ENCODE measurements around the gene SLC25A24. TPM values are rescaled to one million over a fixed set of nuclear protein-coding genes. Genes with fewer than 3 reads are reported as not detected.

The SLC25A24 gene
- total RNA-seq, 1 donor from 2014 or later, result 72.2 TPM

DNA sequence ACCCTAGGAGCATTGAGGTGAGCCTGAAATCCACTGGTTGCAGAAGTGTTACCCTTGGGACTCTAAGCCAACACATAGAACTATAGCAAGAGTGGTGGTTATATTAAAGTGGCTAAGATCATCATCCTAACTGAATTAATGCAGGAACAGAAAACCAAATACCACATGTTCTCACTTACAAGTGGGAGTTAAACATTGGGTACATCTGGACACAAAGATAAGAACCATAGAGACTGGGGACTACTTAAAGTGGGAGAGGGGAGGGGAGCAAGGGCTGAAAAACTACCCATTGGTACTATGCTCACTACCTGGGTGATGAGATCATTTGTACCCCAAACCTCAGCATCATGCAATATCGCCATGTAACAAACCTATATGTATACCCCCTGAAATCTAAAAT, 100.0 kb downstream of the SLC25A24 start:
- H3K4me3 Mint-ChIP-seq, result no peak overlapping the region
- no peak overlapping the region for H3K4me3 ChIP-seq
- no peaks in the 10 kb centered on the region for H3K9me3 ChIP-seq (ENCODE audit: low read depth)
- H3K36me3 Mint-ChIP-seq, result no peaks in the 10 kb centered on the region
- H3K9ac ChIP-seq, result no peak overlapping the region
- TF ChIP-seq, protein P1, sequence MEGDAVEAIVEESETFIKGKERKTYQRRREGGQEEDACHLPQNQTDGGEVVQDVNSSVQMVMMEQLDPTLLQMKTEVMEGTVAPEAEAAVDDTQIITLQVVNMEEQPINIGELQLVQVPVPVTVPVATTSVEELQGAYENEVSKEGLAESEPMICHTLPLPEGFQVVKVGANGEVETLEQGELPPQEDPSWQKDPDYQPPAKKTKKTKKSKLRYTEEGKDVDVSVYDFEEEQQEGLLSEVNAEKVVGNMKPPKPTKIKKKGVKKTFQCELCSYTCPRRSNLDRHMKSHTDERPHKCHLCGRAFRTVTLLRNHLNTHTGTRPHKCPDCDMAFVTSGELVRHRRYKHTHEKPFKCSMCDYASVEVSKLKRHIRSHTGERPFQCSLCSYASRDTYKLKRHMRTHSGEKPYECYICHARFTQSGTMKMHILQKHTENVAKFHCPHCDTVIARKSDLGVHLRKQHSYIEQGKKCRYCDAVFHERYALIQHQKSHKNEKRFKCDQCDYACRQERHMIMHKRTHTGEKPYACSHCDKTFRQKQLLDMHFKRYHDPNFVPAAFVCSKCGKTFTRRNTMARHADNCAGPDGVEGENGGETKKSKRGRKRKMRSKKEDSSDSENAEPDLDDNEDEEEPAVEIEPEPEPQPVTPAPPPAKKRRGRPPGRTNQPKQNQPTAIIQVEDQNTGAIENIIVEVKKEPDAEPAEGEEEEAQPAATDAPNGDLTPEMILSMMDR (IDR thresholded peaks at IDR 0.05), result no peak
- H3K27ac ChIP-seq, result no peak overlapping the region
- H3K36me3 ChIP-seq, result no peaks in the 10 kb centered on the region
- DNase-seq (ENCODE audit: low spot score), result no peak
- H3K4me1 Mint-ChIP-seq, result peaks cover 4% of the 10 kb centered on the region
- no peak overlapping the region for H3K27ac Mint-ChIP-seq
- H3F3A ChIP-seq (ENCODE audit: low read depth), result no peaks in the 10 kb centered on the region
- H4K20me1 ChIP-seq (ENCODE audit: low read depth), result no peaks in the 10 kb centered on the region
- no peaks in the 10 kb centered on the region for H3K4me1 ChIP-seq
- H2AFZ ChIP-seq (replicated peaks), result no peak overlapping the region
- H3K9me3 Mint-ChIP-seq, result no peaks in the 10 kb centered on the region
- no peaks in the 10 kb centered on the region for H3K27me3 ChIP-seq
- H3K27me3 Mint-ChIP-seq (ENCODE audit: insufficient read depth, low read depth), result no peaks in the 10 kb centered on the region
- H3K4me2 ChIP-seq, result no peak overlapping the region
- H3K79me2 ChIP-seq (ENCODE audit: low read depth), result no peaks in the 10 kb centered on the region

DNA sequence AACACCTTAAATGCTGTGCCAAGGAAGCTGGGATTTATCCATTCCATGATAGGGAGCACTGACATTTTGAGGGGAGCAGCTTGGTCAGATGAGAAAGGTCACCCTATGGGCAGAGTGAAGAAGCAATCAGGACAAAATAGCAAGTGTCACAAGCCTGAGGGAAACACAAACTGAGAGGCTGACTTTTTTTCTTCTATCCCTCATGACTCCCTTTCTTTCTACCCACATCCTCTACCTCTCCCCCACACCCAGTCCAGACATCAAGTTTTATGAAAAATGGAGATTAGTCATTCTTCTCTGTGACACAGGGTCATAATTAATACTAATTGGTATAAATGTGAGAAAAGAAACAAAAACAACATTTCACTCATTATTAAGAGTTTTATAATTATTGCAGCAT, 103.1 kb downstream of the SLC25A24 start:
- no peaks in the 10 kb centered on the region for H3K36me3 ChIP-seq
- no peaks in the 10 kb centered on the region for H3K79me2 ChIP-seq (ENCODE audit: low read depth)
- no peaks in the 10 kb centered on the region for H4K20me1 ChIP-seq (ENCODE audit: low read depth)
- H3K9me3 ChIP-seq (ENCODE audit: low read depth), result no peaks in the 10 kb centered on the region
- H3K27ac Mint-ChIP-seq, result no peak overlapping the region
- H3K36me3 Mint-ChIP-seq, result no peaks in the 10 kb centered on the region
- H3K27me3 Mint-ChIP-seq (ENCODE audit: insufficient read depth, low read depth), result no peaks in the 10 kb centered on the region
- H3K4me1 Mint-ChIP-seq, result no peaks in the 10 kb centered on the region
- no peaks in the 10 kb centered on the region for H3K27me3 ChIP-seq
- no peak for DNase-seq (ENCODE audit: low spot score)
- no peaks in the 10 kb centered on the region for H3K4me1 ChIP-seq
- no peaks in the 10 kb centered on the region for H3F3A ChIP-seq (ENCODE audit: low read depth)
- H3K4me3 ChIP-seq, result no peak overlapping the region
- H3K9ac ChIP-seq, result no peak overlapping the region
- no peaks in the 10 kb centered on the region for H3K9me3 Mint-ChIP-seq
- no peak overlapping the region for H3K4me3 Mint-ChIP-seq
- H3K4me2 ChIP-seq, result no peak overlapping the region
- no peak for TF ChIP-seq EZH2phosphoT487 (IDR thresholded peaks at IDR 0.05)
- TF ChIP-seq, protein P1 (IDR thresholded peaks at IDR 0.05), result no peak
- no peak for TF ChIP-seq EZH2 (IDR thresholded peaks at IDR 0.05)
- no peak overlapping the region for H2AFZ ChIP-seq (replicated peaks)
- no peak overlapping the region for H3K27ac ChIP-seq

DNA sequence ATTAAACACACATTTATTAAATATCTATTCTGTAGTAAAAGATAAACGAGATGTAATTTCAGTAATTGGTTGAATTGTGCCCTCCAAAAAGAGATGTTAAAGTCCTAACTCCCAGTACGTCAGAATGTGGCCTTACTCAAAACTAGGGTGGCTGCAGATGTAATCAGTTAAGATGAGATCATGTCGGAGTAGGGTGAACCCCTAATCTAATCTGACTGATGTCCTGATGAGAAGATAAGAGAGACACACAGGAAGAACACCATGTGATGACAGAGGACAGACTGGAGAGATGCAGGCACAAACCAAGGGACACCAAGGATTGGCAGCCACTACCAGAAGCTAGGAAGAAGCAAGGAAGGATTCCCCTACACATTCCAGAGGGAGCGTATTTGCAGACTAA, 104.1 kb downstream of the SLC25A24 start:
- no peaks in the 10 kb centered on the region for H3K4me1 ChIP-seq
- no peak for TF ChIP-seq EZH2 (IDR thresholded peaks at IDR 0.05)
- TF ChIP-seq EZH2phosphoT487 (IDR thresholded peaks at IDR 0.05), result no peak
- TF ChIP-seq, protein P1 (IDR thresholded peaks at IDR 0.05), result no peak
- no peaks in the 10 kb centered on the region for H3K4me1 Mint-ChIP-seq
- H3K4me2 ChIP-seq, result no peak overlapping the region
- H3K36me3 Mint-ChIP-seq, result no peaks in the 10 kb centered on the region
- H3K79me2 ChIP-seq (ENCODE audit: low read depth), result no peaks in the 10 kb centered on the region
- H3K9me3 ChIP-seq (ENCODE audit: low read depth), result no peaks in the 10 kb centered on the region
- H3F3A ChIP-seq (ENCODE audit: low read depth), result no peaks in the 10 kb centered on the region
- H4K20me1 ChIP-seq (ENCODE audit: low read depth), result no peaks in the 10 kb centered on the region
- no peak overlapping the region for H3K27ac Mint-ChIP-seq
- H3K27me3 ChIP-seq, result no peaks in the 10 kb centered on the region
- no peaks in the 10 kb centered on the region for H3K36me3 ChIP-seq
- no peaks in the 10 kb centered on the region for H3K9me3 Mint-ChIP-seq
- H3K4me3 ChIP-seq, result no peak overlapping the region
- DNase-seq (ENCODE audit: low spot score), result no peak
- no peak overlapping the region for H3K4me3 Mint-ChIP-seq
- no peak overlapping the region for H3K27ac ChIP-seq
- no peak overlapping the region for H3K9ac ChIP-seq
- no peak overlapping the region for H2AFZ ChIP-seq (replicated peaks)
- H3K27me3 Mint-ChIP-seq (ENCODE audit: insufficient read depth, low read depth), result no peaks in the 10 kb centered on the region

DNA sequence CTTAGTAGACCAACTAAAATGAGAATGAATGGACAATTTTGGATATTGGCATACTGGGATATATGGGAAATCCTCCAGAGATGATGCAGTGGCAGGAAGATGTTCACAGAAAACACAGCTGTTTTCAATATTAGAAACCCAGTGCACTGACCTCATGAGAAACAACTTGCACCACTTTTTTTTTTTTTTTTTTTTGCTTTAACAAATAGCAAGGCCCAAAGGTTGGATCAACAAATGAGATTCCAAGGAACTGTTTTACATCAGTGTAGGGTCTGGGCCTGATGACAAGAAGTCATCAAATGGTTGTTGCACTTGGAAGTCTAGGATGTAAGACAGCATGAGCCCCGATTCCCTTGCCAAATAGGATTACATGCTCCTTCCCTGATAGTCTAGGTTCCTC, 110.7 kb downstream of the SLC25A24 start:
- Mint-ChIP-seq H3K36me3 (no peaks in the 10 kb centered on the region), H3K4me3 (no peak overlapping the region), H3K9me3 (no peaks in the 10 kb centered on the region), H3K27me3 (ENCODE audit: insufficient read depth, low read depth) (no peaks in the 10 kb centered on the region), H3K27ac (no peak overlapping the region), H3K4me1 (peaks cover 3% of the 10 kb centered on the region)
- DNase-seq (ENCODE audit: low spot score), result no peak
- Histone ChIP-seq H3K36me3 (no peaks in the 10 kb centered on the region), H3K79me2 (ENCODE audit: low read depth) (no peaks in the 10 kb centered on the region), H3K9ac (no peak overlapping the region), H4K20me1 (ENCODE audit: low read depth) (no peaks in the 10 kb centered on the region), H3K4me2 (no peak overlapping the region), H3F3A (ENCODE audit: low read depth) (no peaks in the 10 kb centered on the region), H2AFZ (replicated peaks) (no peak overlapping the region), H3K27me3 (no peaks in the 10 kb centered on the region), H3K4me3 (no peak overlapping the region), H3K9me3 (ENCODE audit: low read depth) (no peaks in the 10 kb centered on the region), H3K4me1 (no peaks in the 10 kb centered on the region), H3K27ac (no peak overlapping the region)
- TF ChIP-seq EZH2 (IDR thresholded peaks at IDR 0.05) (no peak), EZH2phosphoT487 (IDR thresholded peaks at IDR 0.05) (no peak)
- TF ChIP-seq, protein P1 (IDR thresholded peaks at IDR 0.05), result no peak

Data from neural progenitor cell (in vitro differentiated cells).